Measurements from ENCODE around the gene MAP2.

DNA sequence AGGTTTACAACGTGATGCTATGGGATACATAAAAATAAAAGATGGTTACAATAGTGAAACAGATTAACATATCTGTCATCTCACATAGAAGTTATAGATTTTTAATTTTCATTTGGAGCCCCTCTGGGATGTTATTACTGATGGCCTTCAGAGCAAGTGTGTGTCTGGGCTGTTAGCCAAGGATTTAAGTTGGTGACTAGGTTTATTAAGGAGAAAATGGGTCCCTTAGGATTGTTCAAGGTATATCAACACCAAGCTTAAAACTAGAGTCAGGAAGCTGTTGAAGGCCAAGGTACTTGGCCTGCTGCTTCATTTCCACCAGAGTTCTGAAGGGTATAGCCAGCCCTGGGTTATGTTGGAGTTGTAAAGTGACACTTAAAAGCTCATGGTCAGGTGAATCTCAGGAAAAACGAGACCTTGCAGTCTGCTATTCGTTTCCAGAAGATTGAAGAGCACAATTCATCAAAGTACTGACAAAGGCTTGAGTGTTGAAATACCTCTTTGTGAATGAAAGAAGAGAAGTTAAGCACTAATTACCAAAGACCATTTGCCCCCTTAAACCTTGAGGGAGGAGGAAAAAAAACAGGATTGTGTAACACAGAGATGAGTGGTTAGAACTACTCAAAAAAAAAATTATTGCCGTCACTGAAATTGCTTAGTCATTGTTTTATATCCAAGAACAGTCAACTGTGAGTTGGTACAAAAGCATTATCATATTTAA lies 48.4 kb downstream of the MAP2 start:
- TF ChIP-seq, protein P1, sequence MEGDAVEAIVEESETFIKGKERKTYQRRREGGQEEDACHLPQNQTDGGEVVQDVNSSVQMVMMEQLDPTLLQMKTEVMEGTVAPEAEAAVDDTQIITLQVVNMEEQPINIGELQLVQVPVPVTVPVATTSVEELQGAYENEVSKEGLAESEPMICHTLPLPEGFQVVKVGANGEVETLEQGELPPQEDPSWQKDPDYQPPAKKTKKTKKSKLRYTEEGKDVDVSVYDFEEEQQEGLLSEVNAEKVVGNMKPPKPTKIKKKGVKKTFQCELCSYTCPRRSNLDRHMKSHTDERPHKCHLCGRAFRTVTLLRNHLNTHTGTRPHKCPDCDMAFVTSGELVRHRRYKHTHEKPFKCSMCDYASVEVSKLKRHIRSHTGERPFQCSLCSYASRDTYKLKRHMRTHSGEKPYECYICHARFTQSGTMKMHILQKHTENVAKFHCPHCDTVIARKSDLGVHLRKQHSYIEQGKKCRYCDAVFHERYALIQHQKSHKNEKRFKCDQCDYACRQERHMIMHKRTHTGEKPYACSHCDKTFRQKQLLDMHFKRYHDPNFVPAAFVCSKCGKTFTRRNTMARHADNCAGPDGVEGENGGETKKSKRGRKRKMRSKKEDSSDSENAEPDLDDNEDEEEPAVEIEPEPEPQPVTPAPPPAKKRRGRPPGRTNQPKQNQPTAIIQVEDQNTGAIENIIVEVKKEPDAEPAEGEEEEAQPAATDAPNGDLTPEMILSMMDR (IDR thresholded peaks at IDR 0.05 in 2 of 3, conservative IDR thresholded peaks at IDR 0.05 in 1 of 3; ENCODE audit: borderline replicate concordance in 1 of 3, insufficient read depth in 1 of 3, low read depth in 2 of 3, low read length in 2 of 3): no peak
- TF ChIP-seq RAD21 (IDR thresholded peaks at IDR 0.05; ENCODE audit: low read depth): no peak
- peak; percentile 56 for TF ChIP-seq CEBPB (IDR thresholded peaks at IDR 0.05; ENCODE audit: low read depth)
- TF ChIP-seq POLR2A (IDR thresholded peaks at IDR 0.05; ENCODE audit: borderline replicate concordance, extremely low read depth, insufficient read depth, insufficient read length): no peak
- TF ChIP-seq POLR2AphosphoS5 (IDR thresholded peaks at IDR 0.05; ENCODE audit: low read depth, low read length): no peak
- TF ChIP-seq, protein P2, sequence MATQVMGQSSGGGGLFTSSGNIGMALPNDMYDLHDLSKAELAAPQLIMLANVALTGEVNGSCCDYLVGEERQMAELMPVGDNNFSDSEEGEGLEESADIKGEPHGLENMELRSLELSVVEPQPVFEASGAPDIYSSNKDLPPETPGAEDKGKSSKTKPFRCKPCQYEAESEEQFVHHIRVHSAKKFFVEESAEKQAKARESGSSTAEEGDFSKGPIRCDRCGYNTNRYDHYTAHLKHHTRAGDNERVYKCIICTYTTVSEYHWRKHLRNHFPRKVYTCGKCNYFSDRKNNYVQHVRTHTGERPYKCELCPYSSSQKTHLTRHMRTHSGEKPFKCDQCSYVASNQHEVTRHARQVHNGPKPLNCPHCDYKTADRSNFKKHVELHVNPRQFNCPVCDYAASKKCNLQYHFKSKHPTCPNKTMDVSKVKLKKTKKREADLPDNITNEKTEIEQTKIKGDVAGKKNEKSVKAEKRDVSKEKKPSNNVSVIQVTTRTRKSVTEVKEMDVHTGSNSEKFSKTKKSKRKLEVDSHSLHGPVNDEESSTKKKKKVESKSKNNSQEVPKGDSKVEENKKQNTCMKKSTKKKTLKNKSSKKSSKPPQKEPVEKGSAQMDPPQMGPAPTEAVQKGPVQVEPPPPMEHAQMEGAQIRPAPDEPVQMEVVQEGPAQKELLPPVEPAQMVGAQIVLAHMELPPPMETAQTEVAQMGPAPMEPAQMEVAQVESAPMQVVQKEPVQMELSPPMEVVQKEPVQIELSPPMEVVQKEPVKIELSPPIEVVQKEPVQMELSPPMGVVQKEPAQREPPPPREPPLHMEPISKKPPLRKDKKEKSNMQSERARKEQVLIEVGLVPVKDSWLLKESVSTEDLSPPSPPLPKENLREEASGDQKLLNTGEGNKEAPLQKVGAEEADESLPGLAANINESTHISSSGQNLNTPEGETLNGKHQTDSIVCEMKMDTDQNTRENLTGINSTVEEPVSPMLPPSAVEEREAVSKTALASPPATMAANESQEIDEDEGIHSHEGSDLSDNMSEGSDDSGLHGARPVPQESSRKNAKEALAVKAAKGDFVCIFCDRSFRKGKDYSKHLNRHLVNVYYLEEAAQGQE (IDR thresholded peaks at IDR 0.05; ENCODE audit: low read depth): no peak
- TF ChIP-seq, protein P3, sequence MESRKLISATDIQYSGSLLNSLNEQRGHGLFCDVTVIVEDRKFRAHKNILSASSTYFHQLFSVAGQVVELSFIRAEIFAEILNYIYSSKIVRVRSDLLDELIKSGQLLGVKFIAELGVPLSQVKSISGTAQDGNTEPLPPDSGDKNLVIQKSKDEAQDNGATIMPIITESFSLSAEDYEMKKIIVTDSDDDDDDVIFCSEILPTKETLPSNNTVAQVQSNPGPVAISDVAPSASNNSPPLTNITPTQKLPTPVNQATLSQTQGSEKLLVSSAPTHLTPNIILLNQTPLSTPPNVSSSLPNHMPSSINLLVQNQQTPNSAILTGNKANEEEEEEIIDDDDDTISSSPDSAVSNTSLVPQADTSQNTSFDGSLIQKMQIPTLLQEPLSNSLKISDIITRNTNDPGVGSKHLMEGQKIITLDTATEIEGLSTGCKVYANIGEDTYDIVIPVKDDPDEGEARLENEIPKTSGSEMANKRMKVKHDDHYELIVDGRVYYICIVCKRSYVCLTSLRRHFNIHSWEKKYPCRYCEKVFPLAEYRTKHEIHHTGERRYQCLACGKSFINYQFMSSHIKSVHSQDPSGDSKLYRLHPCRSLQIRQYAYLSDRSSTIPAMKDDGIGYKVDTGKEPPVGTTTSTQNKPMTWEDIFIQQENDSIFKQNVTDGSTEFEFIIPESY (IDR thresholded peaks at IDR 0.05; ENCODE audit: extremely low read depth, insufficient replicate concordance, low read length): no peak
- TF ChIP-seq ZNF274 (IDR thresholded peaks at IDR 0.05; ENCODE audit: low read depth, low read length): no peak
- no peak for TF ChIP-seq EZH2 (IDR thresholded peaks at IDR 0.05)
- TF ChIP-seq TCF7L2 (IDR thresholded peaks at IDR 0.05; ENCODE audit: borderline replicate concordance, extremely low read depth, insufficient read depth, insufficient read length): peak; percentile 76
- TF ChIP-seq ELF1 (IDR thresholded peaks at IDR 0.05; ENCODE audit: borderline replicate concordance, low read depth): no peak
- TF ChIP-seq CBX3 (IDR thresholded peaks at IDR 0.05; ENCODE audit: low read depth): no peak
- TF ChIP-seq, protein P4, sequence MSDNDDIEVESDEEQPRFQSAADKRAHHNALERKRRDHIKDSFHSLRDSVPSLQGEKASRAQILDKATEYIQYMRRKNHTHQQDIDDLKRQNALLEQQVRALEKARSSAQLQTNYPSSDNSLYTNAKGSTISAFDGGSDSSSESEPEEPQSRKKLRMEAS (IDR thresholded peaks at IDR 0.05): no peak
